HT-29 (cell line): ENCODE results near the gene CHRM5. TPM values are rescaled to one million over a fixed set of nuclear protein-coding genes. Genes with fewer than 3 reads are reported as not detected.
"Not testable (repeated sequence)": the region's sequence is repeated elsewhere in the genome, so short reads cannot be mapped to it uniquely, and the experiment has no call there.

Source experiments
- DNase-seq: peaks from one replicate; pipeline ENCODE4 v3.0.0-alpha.2; 2015; ENCODE audit warnings: low spot score
- total RNA-seq: library from RNA; depleted of rRNA; stranded (reverse); fragments of >200 nt; shearing (Covaris generic); gene quantifications from 2 replicates; pipeline ENCODE4 v1.2.3, GENCODE V29; 2014

CHRM5 gene
- total RNA-seq, 1 experiment from 2014 or later: not detected

DNA sequence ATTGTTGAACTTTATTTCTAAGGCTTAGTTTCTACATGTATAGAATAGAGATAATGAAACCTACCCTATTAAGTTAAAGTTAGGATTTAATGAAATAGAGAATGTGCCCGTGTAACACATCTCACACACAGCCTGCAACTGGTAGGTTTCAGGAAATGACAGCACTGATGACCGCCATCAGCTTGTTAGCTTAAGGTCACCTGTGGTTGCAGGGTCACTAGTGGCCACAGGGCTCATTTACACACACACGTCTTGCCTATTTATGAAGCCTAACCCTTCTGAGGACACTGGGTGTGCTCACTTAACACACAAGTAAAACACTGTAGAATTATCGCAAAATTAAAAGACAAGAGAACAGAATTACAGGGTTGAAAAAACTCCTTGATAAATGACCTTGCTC lies 20.1 kb downstream of the CHRM5 start:
- peak; percentile 23 for DNase-seq

DNA sequence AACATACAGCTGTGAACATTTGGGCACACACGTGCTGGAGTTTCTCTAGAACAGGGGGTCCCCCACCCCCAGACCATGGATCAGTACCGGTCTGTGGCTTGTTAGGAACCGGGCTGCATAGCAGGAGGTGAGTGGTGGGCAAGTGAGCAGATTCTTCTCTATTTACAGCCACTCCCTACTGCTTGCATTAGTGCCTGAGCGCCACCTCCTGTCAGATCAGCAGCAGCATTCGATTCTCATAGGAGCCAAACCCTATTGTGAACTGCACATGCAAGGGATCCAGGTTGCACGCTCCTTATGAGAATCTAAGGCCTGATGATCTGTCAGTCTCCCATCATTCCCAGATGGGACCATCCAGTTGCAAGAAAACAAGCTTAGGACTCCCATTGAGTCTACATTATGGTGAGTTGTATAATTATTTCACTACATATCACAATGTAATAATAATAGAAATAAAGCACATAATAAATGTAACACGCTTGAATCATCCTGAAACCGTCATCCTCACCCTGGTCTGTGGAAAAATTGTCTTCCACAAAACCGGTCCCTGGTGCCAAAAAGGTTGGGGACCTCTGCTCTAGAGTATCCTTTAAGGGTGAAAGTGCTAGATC lies 25.8 kb downstream of the CHRM5 start:
- DNase-seq: peak; percentile 42

DNA sequence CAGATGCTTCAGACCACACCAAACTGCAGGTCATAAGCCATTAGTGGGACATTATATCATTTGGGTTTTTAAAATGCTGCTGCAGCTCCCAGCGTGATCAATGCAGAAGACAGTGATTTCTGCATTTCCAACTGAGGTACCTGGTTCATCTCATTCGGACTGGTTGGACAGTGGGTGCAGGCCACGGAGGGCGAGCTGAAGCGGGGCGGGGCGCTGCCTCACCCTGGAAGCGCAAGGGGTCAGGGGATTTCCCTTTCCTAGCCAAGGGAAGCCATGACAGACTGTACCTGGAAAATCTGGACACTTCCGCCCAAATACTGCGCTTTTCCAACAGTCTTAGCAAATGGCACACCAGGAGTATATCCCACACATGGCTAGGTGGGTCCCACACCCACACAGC lies 27.4 kb downstream of the CHRM5 start:
- not testable (repeated sequence) for DNase-seq

DNA sequence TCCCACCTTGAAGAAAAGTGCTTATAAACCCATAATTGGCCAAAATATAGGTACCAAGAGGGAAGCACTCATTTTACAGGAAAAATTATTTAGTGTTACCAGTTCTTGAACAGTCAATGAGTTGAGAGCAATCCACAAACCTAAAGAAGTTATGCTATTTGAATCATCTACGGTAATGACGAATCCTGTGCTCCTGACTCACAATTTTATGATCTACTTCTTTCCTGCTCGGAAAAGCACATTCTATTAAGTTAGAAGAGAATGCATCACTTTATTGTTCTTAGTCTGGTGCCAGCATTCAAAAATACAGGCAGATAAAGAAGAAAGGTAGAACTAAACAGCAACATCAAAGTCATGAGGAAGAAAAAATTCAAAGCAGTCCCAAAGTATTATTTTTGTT lies 33.2 kb downstream of the CHRM5 start:
- no peak for DNase-seq

DNA sequence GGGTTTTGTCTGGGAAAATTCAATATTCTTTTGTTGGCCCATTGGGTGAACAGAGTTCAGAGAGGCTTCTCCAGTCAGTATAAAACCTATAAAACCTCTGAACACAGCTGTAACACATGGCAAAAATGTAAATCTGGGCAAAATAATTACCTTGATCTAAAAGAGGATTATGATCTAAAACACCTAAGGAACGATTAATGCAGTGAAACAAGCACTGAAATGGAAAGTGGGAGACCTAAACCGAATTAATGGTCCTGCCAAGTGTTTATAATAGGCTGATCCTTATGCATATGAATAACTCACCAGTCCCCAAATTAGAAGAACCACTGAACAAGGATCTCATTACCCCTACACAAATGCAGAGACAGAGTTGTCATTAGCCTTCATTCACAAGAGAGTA lies 38.1 kb downstream of the CHRM5 start:
- no peak for DNase-seq

DNA sequence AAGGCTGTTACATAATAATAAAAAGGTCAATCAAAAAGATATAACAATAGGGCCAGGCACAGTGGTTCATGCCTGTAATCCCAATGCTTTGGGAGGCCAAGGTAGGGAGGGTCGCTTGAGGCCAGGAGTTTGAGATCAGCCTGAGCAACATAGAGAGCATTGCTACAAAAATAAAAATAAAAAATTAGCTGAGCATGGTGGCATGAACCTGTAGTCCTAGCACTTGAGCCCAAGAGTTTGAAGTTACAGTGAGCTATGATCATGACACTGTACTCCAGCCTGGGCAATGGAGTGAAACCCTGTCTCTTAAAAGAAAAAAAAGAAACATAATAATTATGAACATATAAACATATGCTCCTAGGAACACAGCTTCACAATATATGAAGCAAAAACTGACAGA lies 41.4 kb downstream of the CHRM5 start:
- no peak for DNase-seq

DNA sequence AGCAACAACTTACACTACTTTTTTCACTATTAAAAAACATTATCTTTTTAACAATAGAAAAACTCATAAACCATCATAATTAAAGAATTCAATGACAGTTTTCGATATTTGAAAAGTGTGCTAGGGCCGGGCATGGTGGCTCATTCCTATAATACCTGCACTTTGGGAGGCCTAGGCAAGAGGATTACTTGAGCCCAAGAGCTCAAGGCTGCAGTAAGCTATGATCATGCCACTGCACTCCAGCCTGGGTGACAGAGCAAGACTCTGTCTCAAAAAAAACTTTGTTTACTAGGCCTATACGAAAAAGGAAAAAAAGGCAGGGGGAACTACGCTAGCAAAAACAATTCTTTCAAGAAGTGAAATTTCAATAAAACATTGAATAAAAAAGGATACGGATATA lies 42.6 kb downstream of the CHRM5 start:
- no peak for DNase-seq

DNA sequence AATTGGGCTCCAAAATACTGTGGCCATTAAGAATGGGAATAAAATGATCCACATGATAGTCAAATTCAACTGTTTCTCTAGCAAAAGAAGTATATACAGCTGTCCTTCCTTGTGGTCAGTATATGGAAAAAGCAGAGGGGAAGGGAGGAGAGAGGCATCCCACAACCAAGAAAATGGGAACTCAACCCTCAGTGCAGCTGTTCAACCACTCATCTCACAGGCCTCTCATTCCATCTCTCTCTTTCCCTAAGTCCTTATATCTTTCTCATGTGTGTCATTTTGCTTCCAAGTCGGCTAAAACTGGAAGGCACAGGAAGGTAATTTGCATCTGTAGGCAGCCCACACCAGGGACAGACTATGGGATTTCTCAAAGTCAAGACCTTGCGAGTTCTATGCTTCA lies 43.2 kb downstream of the CHRM5 start:
- DNase-seq: no peak

DNA sequence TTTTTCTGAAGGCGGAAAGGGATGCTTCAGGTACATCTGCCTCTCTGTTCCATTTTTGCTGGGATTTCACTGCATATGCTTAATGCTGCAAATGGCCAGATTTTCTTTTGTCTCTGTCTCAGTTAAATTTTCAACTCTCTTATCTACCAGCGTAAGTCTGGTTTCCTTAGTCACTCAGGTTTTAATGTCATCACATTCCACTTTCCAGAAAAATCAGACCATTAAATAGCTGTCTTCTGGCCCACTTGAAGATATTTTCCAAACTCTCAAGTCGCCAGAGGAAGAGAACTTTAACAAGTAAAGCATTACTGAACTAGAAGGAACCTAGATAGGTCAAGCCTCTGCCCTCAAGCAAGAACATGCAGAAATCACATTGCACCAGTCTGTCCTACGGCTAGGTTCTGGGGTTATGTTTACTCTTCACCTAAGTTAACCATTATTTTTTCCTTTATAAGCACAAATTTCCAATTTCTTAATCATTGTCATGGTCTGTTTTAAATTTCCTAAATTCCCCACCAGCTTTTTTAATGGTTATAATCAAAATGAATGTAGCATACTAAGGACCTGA lies 44.2 kb downstream of the CHRM5 start:
- no peak for DNase-seq

DNA sequence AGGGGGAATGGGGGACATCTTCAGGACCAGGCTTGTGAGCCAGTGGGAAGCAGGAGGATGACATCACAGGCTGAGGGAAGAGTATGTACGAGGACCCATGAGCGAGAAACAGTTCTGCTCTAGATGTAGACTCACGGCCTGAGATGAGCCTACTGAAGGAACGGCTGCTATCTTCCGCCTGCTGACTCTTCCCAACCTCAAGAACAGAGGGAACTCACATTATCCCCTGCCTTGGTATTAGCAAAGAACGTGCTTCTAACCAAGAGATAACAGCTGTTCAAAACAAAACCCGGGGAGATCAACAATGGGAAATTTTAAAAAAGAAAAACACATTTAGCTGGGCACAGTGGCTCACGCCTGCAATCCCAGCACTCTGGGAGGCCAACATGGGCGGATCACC lies 45.4 kb downstream of the CHRM5 start:
- DNase-seq: no peak

DNA sequence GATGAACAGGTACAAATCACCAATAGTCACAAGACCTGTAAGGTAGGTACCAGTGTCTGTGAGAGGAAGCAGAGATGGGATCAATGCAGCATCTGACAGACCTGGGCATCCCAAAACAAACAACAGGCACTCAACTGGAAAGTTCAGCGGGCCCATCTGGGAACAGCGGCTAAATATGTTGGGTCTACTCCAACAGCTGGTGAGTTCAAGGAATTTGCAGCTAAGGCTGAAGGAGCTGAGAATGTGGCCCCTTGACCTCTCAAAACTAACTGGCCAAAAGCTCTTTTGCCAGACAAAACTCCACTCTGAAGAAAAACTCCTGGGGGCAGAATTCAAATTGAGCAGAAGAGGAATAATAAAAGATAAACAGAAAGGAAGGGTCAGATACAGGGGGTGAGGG lies 46.3 kb downstream of the CHRM5 start:
- DNase-seq: no peak

DNA sequence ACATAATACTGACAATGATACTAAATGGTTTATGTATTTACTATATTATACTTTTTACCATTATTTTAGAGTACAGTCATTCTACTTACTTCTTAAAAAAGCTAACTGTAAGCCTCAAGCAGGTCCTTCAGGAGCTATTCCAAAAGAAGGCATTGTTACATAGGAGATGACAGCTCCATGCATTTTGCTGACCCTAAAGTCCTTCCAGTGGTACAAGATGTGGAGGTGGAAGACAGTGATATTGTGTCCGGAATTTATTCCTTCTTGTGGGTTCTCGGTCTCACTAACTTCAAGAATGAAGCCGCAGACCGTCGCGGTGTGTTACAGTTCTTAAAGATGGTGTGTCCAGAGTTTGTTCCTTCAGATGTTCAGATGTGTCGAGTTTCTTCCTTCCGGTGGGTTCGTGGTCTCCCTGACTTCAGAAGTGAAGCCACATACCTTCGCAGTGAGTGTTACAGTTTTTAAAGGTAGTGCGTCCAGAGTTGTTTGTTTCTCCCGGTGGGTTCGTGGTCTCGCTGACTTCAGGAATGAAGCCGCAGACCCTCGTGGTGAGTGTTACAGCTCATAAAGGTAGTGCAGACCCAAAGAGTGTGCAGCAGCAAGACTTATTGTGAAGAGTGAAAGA lies 49.8 kb downstream of the CHRM5 start:
- no peak for DNase-seq

DNA sequence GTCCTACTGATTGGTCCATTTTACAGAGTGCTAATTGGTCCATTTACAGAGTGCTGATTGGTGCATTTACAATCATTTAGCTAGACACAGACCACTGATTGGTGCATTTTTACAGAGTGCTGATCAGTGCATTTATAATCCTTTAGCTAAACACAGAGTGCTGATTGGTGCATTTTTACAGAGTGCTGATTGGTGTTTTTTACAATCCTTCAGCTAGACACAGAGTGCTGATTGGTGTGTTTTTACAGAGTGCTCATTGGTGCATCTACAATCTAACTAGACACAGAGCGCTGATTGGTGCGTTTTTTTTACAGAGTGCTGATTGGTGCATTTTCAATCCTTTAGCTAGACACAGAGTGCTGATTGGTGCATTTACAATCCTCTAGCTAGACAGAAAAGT lies 50.4 kb downstream of the CHRM5 start:
- DNase-seq: not testable (repeated sequence)

DNA sequence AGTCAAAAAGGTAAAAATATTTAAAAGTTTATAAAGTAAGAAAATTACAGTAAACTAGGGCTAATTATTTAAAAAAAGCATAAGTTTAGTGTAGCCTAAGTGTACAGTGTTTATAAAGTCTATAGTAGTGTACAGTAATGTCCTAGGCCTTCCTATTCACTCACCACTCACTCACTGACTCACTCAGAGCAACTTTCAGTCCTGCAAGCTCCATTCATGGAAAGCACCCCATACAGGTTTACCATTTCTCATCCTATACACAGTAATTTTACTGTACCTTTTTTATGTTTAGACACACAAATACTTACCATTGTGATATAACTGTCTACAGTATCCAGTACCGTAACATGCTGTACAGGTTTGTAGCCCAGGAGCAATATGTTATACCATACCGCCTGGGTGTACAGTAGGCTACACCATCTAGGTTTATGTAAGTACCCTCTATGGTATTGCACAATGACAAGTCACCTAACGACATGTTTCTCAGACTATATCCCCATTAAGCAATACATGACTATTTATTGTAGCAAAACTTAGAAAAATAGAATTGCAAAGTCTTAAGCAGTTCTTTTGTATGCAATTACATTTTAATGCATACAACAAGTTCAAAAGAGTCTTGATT lies 51.2 kb downstream of the CHRM5 start:
- no peak for DNase-seq

DNA sequence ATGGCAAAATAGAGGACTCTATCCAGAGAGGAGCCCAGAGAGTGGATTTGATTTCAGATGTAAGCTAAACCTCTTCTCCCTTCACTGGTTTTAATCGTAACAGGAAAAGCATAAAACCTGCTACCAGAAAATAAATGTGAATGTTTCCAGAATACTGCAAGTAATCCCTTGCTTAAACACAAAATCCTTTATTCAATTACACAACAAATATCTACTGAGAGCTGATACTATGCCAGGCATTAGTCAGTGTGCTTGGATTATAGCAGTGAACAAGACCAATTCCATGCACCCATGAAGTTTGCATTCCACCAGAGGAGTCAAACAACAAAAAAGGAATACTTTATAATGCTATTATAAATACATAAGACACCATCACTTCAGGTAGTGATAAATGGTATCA lies 55.6 kb downstream of the CHRM5 start:
- no peak for DNase-seq

DNA sequence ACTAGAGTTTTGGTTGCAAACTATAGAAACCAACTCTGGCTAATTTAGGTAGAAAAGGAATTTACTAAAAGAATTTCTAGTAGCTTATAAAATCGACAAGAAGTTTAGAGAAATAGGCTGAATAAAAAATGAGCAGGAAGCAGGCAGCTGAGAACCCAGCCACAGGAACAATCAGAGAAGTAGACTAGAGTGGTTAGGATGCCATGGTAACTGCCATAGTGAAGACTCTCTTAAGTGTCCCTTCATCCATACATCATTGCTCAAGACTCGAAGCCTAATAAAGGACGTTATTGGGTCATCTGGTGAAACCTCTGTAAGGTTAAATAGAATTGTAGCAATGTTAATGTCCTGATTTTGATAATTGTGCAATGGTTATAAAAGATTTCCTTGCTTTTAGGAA lies 57.0 kb downstream of the CHRM5 start:
- no peak for DNase-seq

DNA sequence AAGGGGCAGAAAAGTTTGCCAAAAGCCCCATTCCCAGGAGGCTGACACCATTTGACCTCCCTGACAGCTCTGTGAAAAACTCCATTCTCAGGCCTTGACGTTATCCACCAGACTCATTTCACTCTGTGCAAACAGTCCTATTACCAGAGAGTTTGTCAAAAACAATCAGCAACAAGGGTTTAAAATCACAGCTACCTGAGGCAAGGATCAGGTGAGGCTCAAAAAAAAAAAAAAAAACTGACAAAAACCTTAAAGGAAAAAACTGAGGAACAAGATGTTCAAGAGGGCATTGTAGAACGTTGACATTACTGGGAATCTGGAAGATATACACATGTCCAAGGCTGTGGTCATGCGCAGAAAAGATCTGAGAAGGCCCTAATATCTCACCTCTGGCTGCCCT lies 59.3 kb downstream of the CHRM5 start:
- DNase-seq: no peak

DNA sequence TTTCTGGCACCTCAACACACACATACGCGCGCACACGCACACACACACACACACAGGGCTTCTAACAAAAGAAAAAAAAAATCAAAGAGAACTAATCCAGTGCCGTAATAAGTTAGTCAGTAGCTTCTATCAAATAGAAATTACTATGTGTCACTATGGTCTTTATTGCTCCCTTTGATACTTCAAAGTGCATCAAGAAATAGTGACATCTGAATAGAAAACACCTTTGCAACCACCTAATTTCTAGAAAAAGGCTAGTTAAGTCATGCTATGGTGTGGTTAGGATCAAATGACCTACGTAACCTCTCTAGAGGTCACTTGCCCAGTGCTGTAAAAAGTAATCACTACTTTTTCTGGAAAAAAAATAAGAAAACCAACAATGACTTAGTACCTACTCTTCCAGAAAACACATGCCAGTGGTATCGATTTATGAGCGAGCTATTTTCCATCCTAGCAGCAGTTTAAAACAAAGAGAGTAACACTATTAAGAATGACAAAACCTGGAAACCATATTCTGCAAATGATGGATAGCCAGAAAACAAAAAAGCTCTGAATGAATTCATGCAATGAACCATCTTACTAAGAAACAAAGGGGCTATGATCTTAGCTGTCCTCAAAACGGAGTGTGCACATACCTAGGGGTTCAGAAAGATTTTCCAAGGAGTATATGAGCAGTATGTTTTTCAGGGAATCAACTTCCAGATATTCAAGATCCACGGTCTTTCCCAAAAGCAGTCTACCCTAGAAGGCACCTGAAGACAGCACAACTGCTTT lies 63.9 kb downstream of the CHRM5 start:
- DNase-seq: no peak

DNA sequence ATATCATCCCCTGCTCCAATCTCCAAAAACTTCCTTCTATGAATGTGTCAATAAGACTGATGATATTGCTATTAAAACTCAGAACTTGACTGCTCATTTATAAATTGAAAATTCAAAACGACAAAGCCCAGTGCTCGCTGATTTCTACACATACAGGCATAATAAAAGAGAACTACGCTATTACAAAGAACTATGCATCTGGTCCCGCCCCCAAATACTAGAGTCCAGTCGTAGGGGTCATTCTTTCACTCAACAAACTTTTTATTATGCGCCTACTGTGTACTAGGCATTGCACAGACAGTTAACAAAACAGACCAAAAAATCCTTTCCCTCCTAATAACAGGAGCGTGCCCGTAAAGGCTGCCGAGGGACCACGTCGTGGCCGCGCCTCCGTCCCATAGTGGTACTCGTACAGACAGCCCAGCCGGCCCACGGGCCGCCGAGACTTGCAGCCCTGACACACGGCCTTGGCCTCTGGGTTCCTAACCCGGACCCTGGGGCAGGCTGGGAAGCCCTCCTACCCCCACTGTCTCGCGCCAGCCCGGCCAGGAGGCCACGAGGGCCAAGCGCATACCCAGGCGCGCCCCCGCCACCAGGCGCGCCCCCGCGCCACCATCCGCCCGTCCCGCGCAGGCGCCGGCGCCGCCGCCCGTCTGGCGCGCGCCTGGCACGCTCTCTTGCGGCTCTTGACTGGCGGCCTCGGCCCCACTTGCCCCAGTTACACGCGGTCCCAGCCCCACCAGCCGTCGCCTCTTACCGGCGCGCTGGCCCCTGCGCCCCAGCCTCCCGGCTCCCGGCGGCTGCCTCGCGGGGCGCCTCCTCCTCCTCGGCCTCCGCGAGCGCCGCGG lies 70.0 kb downstream of the CHRM5 start:
- peak; percentile 74 for DNase-seq

DNA sequence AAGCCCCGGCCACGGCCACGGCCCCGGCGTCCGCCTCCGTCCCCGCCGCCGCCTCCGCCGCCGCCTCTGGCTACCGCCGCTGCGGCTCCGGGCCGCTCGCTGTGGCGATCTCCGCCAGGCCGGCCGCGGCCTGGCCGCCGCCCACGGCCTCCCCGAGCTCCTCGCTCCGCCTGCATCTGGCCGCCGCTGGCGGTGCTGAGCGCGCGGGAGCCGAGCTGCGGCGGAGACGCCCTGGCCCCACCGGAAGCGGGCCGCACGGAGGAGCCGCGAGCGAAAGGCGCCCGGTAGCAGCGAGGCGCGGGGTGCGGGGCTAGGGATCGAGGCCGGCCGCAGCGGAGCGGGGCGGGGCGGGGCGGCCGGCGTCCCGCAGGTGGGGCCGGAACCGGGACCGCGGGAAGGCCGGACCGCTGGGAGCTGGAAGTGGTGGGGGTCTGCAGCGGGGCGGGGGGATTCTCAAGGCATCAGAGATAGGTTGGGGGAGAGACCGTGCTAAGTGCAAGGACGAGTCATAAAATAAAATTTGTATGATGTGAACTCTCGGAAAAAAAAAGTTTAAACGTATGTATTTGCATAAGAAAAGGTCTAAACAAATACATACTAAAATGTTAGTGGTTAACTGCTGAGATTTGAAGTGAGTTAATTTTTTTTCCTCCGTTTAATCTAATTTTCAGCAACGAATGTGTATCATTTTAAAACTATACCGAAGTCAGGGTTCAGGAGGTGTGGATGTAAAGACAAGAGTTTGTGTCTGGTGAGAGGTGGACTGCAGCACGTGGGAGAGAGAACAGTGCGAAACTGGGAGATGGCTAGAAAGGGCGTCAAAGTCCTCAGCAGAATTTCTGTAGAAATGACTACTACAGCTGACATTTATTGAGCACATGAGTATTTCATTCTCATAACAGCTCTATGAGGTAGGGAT lies 70.8 kb downstream of the CHRM5 start, which contains the start of gene AVEN:
AVEN (minus strand) TSS at position 334 of the 919 bp plus-strand sequence; CDS start at position 176, 158 bp downstream.
- DNase-seq: peak; percentile 51
